Measurements from ENCODE around the gene MIA3. TPM values are rescaled to one million over a fixed set of nuclear protein-coding genes. Genes with fewer than 3 reads are reported as not detected.

MIA3 gene
- total RNA-seq, 4 donors from 2014 or later: 44.9 to 62.4 (median 50.0) TPM

DNA sequence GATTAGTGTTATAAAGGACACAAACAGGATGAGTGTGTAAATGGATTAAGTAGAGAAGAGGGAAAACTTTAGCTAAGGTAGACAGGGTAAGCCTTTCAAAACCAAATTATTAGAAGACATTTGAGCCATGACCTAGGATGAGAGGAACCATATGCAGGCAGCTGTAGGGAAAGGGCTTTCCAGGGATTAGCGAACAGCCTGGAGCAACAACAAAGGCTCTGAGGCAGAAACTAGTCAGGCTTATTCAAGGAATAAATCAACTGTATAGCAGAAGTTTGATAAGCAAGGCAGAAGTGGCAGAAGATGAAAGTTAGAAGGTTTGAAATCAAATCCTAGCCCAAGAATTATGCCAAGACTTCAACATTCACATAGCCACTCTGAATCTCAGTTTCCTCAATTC, 73.1 kb downstream of the MIA3 start:
- TF ChIP-seq, protein P1, sequence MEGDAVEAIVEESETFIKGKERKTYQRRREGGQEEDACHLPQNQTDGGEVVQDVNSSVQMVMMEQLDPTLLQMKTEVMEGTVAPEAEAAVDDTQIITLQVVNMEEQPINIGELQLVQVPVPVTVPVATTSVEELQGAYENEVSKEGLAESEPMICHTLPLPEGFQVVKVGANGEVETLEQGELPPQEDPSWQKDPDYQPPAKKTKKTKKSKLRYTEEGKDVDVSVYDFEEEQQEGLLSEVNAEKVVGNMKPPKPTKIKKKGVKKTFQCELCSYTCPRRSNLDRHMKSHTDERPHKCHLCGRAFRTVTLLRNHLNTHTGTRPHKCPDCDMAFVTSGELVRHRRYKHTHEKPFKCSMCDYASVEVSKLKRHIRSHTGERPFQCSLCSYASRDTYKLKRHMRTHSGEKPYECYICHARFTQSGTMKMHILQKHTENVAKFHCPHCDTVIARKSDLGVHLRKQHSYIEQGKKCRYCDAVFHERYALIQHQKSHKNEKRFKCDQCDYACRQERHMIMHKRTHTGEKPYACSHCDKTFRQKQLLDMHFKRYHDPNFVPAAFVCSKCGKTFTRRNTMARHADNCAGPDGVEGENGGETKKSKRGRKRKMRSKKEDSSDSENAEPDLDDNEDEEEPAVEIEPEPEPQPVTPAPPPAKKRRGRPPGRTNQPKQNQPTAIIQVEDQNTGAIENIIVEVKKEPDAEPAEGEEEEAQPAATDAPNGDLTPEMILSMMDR (IDR thresholded peaks at IDR 0.05; ENCODE audit: low read depth): no peak

DNA sequence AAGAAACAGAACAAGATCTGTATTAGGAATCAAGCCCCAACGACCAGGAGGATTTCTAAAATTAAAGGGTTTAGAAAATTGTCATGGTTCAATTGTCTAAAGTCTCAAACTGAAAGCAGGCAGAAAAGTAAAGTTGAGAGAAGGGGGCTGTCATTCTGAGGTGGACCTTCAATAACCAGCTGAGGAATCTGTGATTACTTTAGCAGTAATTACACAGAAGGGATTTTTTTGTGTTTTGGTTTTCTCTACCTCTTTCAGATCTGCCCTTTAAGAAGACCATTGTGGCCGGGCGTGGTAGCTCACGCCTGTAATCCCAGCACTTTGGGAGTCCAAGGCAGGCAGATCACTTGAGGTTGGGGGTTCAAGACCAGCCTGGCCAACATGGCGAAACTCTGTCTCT, 77.0 kb downstream of the MIA3 start:
- TF ChIP-seq, protein P1 (IDR thresholded peaks at IDR 0.05; ENCODE audit: low read depth): no peak

DNA sequence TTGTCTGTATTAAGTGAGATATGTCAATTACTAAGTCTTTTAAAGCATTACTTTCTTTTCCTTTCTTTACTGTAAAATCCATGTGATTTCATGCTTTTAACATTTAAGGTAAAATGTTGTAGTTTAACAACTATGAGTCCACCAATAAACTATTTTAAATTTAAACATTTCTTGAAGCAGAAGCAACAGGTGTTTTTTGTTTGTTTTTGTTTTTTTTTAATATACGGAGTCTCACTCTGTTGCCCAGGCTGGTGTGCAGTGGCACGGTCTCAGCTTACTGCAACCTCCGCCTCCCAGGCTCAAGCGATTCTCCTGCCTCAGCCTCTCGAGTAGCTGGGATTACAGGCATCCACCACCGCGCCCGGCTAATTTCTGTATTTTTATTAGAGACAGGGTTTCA, 78.8 kb downstream of the MIA3 start:
- TF ChIP-seq, protein P1 (IDR thresholded peaks at IDR 0.05; ENCODE audit: low read depth): no peak

DNA sequence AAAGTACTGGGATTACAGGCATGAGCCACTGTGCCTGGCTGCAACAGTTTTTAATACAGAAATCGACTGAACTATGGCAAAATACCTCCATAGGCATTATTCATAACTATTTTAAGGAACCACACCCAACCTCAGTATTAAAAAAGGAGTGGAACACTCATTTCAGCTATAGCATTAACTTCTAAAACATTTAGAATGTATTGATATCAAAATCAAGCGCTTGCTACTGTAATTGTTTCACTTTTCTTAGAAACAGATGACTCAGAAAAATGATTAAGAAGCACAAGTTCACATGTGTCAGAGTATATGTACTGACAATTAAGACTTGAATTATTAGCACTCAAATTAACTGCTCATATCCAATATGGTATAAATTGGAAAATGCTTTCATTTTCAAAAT, 79.3 kb downstream of the MIA3 start:
- TF ChIP-seq, protein P1 (IDR thresholded peaks at IDR 0.05; ENCODE audit: low read depth): no peak

DNA sequence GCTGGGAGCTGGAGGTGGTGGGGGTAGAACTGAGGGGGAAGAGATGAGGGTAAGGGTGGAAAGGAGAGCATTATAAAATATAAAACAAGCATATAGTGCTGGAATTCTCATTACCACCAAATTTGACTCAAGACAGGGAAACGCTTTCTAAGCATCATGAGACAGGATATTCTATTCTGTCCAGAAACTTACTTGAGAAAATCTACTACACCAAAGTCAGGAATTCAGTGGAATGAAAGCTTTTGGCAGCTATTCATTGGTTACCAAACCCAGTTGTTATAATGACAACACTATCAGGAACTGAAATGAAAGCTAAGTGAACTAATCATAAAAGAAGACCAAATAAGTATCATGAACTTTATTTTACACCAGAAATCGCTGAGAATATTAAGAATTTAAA, 79.9 kb downstream of the MIA3 start:
- TF ChIP-seq, protein P1 (IDR thresholded peaks at IDR 0.05; ENCODE audit: low read depth): no peak

DNA sequence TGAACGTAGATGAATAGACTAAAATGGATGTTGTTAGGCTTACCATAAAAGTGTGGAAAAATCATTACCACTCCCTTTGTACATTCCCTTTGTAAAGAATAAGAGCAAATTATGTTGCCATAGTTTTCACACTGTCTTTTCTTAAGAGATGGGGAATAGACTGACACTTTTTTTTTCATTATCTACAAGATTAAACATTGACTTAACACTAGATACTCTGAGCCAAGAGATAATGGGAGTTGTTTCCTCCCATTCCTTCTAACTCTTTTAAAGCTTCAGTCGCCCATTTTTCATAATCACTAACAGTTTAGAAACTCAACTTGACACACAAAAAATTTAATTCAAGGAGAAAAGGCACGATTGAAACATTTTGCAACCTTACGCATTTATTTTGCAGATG, 84.3 kb downstream of the MIA3 start:
- TF ChIP-seq, protein P1 (IDR thresholded peaks at IDR 0.05; ENCODE audit: low read depth): no peak

DNA sequence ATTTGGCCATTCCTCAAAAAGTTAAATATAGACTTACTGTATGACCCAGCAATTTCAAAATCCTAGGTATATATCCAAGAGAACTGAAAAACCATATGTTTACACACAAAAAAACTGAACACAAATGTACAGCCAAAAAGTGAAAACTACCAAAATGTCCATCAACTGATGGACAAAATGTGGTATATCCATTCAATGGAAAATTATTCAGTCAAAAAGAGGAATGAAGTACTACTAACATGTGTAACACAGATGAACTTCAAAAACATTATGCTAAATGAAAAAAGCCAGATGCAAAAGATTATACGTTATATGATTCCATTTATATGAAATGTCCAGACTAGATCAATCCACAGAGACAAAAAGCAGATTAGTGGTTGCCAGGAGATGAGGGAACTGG, 86.4 kb downstream of the MIA3 start:
- TF ChIP-seq, protein P1 (IDR thresholded peaks at IDR 0.05; ENCODE audit: low read depth): no peak

Data from subcutaneous adipose tissue (tissue), 4 donors.